ENCODE data around the gene USP22. TPM values are rescaled to one million over a fixed set of nuclear protein-coding genes. Genes with fewer than 3 reads are reported as not detected.
A peak's percentile ranks its signal among the peaks of the same experiment; 100 is the strongest.

The USP22 gene
- total and polyA plus RNA-seq, 2 donors (not counting 3 experiments of a cell fraction or from before 2014, with no cell fraction given), result 204 to 260 TPM

GRCh38 chr17:21089933-21090901 is 47.4 kb upstream of the USP22 start:
- dilution Hi-C loops (cut with MboI; ENCODE audit: extremely low pct_ligation_motif_present, low sequenced_read_pairs) (no loop called here), intact Hi-C loops (cut with micrococcal nuclease) (loop anchor here (10.0 kb wide), 1 partner anchor 285 kb away; no protein-coding TSS in a partner anchor)
- Histone ChIP-seq H3K27me3 (ENCODE audit: control insufficient read depth in 2 of 2, insufficient read depth in 2 of 2, low read length in 2 of 2) (peaks cover 0 to 5% of the 10 kb centered on the region in 2 experiments), H3K79me2 (ENCODE audit: control insufficient read depth, insufficient read depth, low read length) (no peaks in the 10 kb centered on the region), H3K4me3 (replicated peaks in 1 of 3; ENCODE audit: insufficient read depth in 1 of 3, low read depth in 1 of 3, low read length in 3 of 3) (no peak overlapping the region), H3K27ac (ENCODE audit: insufficient read depth, low read depth, low read length) (no peak overlapping the region), H3K36me3 (ENCODE audit: control insufficient read depth in 2 of 2, extremely low read depth in 1 of 2, insufficient read depth in 2 of 2, low read length in 2 of 2) (no peaks in the 10 kb centered on the region), H4K20me1 (replicated peaks; ENCODE audit: control insufficient read depth, extremely low read depth, insufficient read depth, low read length) (no peaks in the 10 kb centered on the region), H3K4me2 (ENCODE audit: insufficient read depth, low read length) (no peak overlapping the region), H3K9me3 (replicated peaks; ENCODE audit: control insufficient read depth, insufficient read depth, low read length) (no peaks in the 10 kb centered on the region), H3K9ac (replicated peaks; ENCODE audit: extremely low read depth, insufficient read depth, low read length) (no peak overlapping the region), H2AFZ (ENCODE audit: low read depth, low read length) (no peak overlapping the region), H3K9me1 (replicated peaks; ENCODE audit: control insufficient read depth, extremely low read depth, insufficient read depth, low read length) (no peaks in the 10 kb centered on the region), H3K4me1 (ENCODE audit: control insufficient read depth, extremely low read depth, insufficient read depth, low read length) (no peaks in the 10 kb centered on the region)
- ChIA-PET CTCF (interaction anchor here (1.1 kb wide), 1 partner anchor 9 kb away, joined by 5 read pairs; no protein-coding TSS in a partner anchor), POLR2A (no interaction called here)
- BruUV-seq (replicated peaks), result no TSS peak
- DNase-seq (ENCODE audit: low read depth, low spot score) (no peak), FAIRE-seq (no peak)
- TF ChIP-seq EZH2 (IDR thresholded peaks at IDR 0.05; ENCODE audit: borderline replicate concordance, low read depth, low read length, severe bottlenecking) (no peak), FOS (IDR thresholded peaks at IDR 0.05; ENCODE audit: borderline replicate concordance, insufficient read depth, low read length) (no peak), MAX (IDR thresholded peaks at IDR 0.05; ENCODE audit: insufficient read depth, insufficient read length) (no peak)

- Histone ChIP-seq H3K27ac (ENCODE audit: insufficient read depth, low read depth, low read length) (no peak overlapping the region), H3K9ac (replicated peaks; ENCODE audit: extremely low read depth, insufficient read depth, low read length) (no peak overlapping the region), H3K27me3 (ENCODE audit: control insufficient read depth in 2 of 2, insufficient read depth in 2 of 2, low read length in 2 of 2) (peaks cover 0 to 5% of the 10 kb centered on the region in 2 experiments), H3K36me3 (ENCODE audit: control insufficient read depth in 2 of 2, extremely low read depth in 1 of 2, insufficient read depth in 2 of 2, low read length in 2 of 2) (no peaks in the 10 kb centered on the region), H3K79me2 (ENCODE audit: control insufficient read depth, insufficient read depth, low read length) (no peaks in the 10 kb centered on the region), H3K4me3 (replicated peaks in 1 of 3; ENCODE audit: insufficient read depth in 1 of 3, low read depth in 1 of 3, low read length in 3 of 3) (no peak overlapping the region), H3K4me2 (ENCODE audit: insufficient read depth, low read length) (no peak overlapping the region), H2AFZ (ENCODE audit: low read depth, low read length) (no peak overlapping the region), H3K4me1 (ENCODE audit: control insufficient read depth, extremely low read depth, insufficient read depth, low read length) (no peaks in the 10 kb centered on the region), H4K20me1 (replicated peaks; ENCODE audit: control insufficient read depth, extremely low read depth, insufficient read depth, low read length) (no peaks in the 10 kb centered on the region), H3K9me3 (replicated peaks; ENCODE audit: control insufficient read depth, insufficient read depth, low read length) (no peaks in the 10 kb centered on the region), H3K9me1 (replicated peaks; ENCODE audit: control insufficient read depth, extremely low read depth, insufficient read depth, low read length) (no peaks in the 10 kb centered on the region)
- no peak for DNase-seq (ENCODE audit: low read depth, low spot score)
- no TSS peak for BruUV-seq (replicated peaks)
- no peak for TF ChIP-seq POLR2A (IDR thresholded peaks at IDR 0.05; ENCODE audit: low read depth, low read length)
- no peak for TF ChIP-seq FOS (IDR thresholded peaks at IDR 0.05; ENCODE audit: borderline replicate concordance, insufficient read depth, low read length)
- TF ChIP-seq EZH2 (IDR thresholded peaks at IDR 0.05; ENCODE audit: borderline replicate concordance, low read depth, low read length, severe bottlenecking), result no peak
- no peak for TF ChIP-seq JUN (IDR thresholded peaks at IDR 0.05; ENCODE audit: borderline replicate concordance, insufficient read depth, insufficient read length, low read depth)
- no peak for TF ChIP-seq MAX (IDR thresholded peaks at IDR 0.05; ENCODE audit: insufficient read depth, insufficient read length)
- TF ChIP-seq MYC (IDR thresholded peaks at IDR 0.05; ENCODE audit: low read depth, low read length), result no peak
- no peak for TF ChIP-seq POLR2AphosphoS5 (IDR thresholded peaks at IDR 0.05; ENCODE audit: insufficient read depth, low read depth, low read length)
- TF ChIP-seq CTCF (IDR thresholded peaks at IDR 0.05; ENCODE audit: extremely low read depth in 1 of 2, insufficient read depth in 1 of 2, low read depth in 1 of 2, low read length in 2 of 2), result no peak
- no peak for TF ChIP-seq GATA2 (IDR thresholded peaks at IDR 0.05; ENCODE audit: insufficient read depth, insufficient read length, low read depth, low read length)
- dilution Hi-C loops (cut with MboI; ENCODE audit: extremely low pct_ligation_motif_present, low sequenced_read_pairs) (no loop called here), intact Hi-C loops (cut with micrococcal nuclease) (no loop called here)
- CTCF ChIA-PET, result no interaction called here
- peak; percentile 4 for FAIRE-seq
- POLR2A ChIA-PET, result no interaction called here
Observed at GRCh38 chr17:21089145-21089544, 46.3 kb upstream of the USP22 start.
